Measurements from ENCODE around the gene PLCXD1. TPM values are rescaled to one million over a fixed set of nuclear protein-coding genes. Genes with fewer than 3 reads are reported as not detected.
"Not testable (repeated sequence)": the region's sequence is repeated elsewhere in the genome, so short reads cannot be mapped to it uniquely, and the experiment has no call there.

The PLCXD1 gene, protein sequence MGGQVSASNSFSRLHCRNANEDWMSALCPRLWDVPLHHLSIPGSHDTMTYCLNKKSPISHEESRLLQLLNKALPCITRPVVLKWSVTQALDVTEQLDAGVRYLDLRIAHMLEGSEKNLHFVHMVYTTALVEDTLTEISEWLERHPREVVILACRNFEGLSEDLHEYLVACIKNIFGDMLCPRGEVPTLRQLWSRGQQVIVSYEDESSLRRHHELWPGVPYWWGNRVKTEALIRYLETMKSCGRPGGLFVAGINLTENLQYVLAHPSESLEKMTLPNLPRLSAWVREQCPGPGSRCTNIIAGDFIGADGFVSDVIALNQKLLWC
- 1 to 10 TPM; 2.1 to 9.0 (median 4.7) TPM for total RNA-seq
- polyA plus RNA-seq, result 3.6 TPM
- long read RNA-seq, donor 1, full-length matches to known transcripts, result 1 of 5 reads
- long read RNA-seq, donor 1, partial matches to known transcripts, result 2 of 5 reads
- long read RNA-seq, donor 1, other reads (novel, unspliced or antisense), result 2 of 5 reads
- long read RNA-seq, donor 2, partial matches to known transcripts, result 0 of 1 reads
- long read RNA-seq, donor 2, other reads (novel, unspliced or antisense), result 1 of 1 reads
- long read RNA-seq, donor 3, full-length matches to known transcripts, result 1 of 5 reads
- long read RNA-seq, donor 3, partial matches to known transcripts, result 1 of 5 reads
- long read RNA-seq, donor 3, other reads (novel, unspliced or antisense), result 3 of 5 reads
- long read RNA-seq, donor 4, partial matches to known transcripts, result 1 of 2 reads
- long read RNA-seq, donor 4, other reads (novel, unspliced or antisense), result 1 of 2 reads

DNA sequence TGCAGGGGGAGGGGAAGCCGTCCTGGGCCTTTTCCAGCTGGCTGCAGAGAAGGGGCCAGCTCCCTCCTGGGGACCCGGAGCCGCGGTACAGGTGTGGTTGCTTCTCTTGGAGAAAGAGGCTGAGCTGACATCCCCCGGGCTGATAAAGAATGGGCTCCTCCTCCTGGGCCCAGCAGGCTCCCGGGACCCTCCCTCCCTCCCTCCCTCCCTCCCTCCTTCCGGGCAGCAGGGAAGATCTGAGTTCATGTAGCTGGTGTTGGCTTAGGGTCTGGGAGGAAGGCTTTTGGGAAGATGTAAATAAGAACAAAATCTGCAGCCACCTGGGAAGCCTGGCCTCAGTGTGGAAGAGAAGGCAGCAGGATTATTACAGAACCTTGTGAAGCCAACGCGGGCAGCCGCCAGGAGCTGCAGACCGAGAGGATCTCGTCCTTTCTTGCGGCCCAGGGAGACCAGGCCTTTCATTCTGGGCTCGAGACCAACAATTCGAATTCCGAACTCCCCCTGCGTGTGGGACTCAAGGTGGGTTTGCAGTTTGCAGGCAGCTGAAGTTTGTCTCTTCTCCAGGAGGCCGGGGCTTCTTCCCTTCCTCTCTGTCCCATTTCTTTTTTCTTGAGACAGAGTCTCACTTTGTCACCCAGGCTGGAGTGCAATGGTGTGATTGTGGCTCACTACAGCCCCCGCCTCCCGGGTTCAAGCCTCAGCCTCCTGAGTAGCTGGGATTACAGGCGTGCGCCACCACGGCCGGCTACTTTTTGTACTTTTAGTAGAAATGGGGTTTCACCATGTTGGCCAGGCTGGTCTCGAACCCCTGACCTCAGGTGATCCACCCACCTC is at the start of gene PLCXD1:
TSS of gene PLCXD1 (plus strand) at position 216 of the 834 bp plus-strand sequence. CDS start 2,807 bp downstream, outside the sequence.
- peak within 1 kb of the TSS; percentile 26 for H3K4me3 ChIP-seq (ENCODE audit: low read length)
- no peaks in the 10 kb centered on the region for H3K9me3 ChIP-seq (ENCODE audit: control insufficient read depth, low read length)
- no peaks in the 10 kb centered on the region for H3K27me3 ChIP-seq (ENCODE audit: control insufficient read depth, insufficient read depth)
- DNase-seq (peak in 2 of 3 donors; percentile 59 to 70), ATAC-seq (peak in 1 of 2 donors; percentile 22)
- 27% methylated on average over 25 of the region's 25 CpGs for WGBS
- no peak within 1 kb of the TSS for H3K27ac ChIP-seq (ENCODE audit: low read length)
- intact Hi-C loops (cut with DNase I), result no loop called here
- no peaks in the 10 kb centered on the region for H3K4me1 ChIP-seq (ENCODE audit: control insufficient read depth, insufficient read depth, low read length)

DNA sequence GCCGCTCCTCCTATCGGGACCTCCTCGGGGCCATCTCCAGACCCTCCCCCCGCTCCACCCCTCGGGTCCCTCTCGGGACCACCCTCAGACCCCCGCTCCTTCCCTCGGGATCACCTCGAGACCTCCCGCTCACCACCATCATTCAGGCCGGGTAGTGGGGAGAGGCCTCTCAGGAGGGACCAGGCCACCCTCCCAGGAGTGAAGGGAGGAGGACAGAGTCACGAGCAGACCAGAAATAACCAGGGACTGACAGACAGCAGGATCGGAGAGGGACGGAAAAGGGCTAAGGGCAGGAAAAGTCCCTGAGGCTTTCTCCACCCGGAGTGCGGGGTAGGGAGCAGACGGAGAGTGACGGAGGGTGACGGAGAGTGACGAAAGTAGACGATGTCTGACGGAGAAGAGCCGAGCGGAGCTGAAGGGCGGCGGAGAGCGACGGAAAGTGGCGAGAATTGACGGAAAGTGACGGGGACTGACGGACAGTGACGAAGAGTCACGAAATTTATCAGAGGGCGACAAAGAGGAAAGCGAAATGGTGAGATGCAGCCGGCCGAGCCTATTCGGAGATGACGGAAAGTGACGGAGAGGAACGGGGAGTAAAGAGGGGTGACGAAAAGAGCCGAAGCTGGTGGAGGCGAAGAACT is 49.4 kb upstream of the PLCXD1 start:
- 100% methylated on average over 5 of the region's 45 CpGs for WGBS
- intact Hi-C loops (cut with DNase I); H3K4me3 ChIP-seq (ENCODE audit: low read length); H3K27me3 ChIP-seq (ENCODE audit: control insufficient read depth, insufficient read depth); H3K4me1 ChIP-seq (ENCODE audit: control insufficient read depth, insufficient read depth, low read length); H3K9me3 ChIP-seq (ENCODE audit: control insufficient read depth, low read length); H3K27ac ChIP-seq (ENCODE audit: low read length); DNase-seq: not testable (repeated sequence)
- ATAC-seq, result peak; percentile 97

DNA sequence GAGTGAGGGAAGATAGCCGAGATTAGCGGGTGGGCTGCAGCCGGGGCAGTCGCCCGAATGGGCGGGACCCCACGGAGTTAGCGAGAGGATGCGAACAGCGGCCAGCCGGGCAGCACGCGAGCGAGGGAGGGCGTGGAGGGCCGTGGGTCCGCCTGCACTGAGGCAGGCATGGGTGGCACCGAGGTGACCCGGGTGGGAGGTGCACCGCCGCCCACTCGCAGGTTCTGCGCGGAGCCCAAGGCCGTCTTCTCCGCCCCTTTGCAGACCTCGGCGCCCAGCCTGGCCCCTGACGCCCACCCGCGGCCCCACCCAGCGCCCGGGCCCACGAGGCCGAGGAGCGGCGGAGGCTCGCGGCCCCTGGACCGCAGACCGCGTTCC is 48.9 kb upstream of the PLCXD1 start:
- H3K27me3 ChIP-seq (ENCODE audit: control insufficient read depth, insufficient read depth); H3K27ac ChIP-seq (ENCODE audit: low read length); H3K9me3 ChIP-seq (ENCODE audit: control insufficient read depth, low read length); H3K4me1 ChIP-seq (ENCODE audit: control insufficient read depth, insufficient read depth, low read length); intact Hi-C loops (cut with DNase I); DNase-seq; H3K4me3 ChIP-seq (ENCODE audit: low read length): not testable (repeated sequence)
- WGBS, result no CpG with 5 or more reads among the region's 42 CpGs
- ATAC-seq, result peak; percentile 65 to 72

DNA sequence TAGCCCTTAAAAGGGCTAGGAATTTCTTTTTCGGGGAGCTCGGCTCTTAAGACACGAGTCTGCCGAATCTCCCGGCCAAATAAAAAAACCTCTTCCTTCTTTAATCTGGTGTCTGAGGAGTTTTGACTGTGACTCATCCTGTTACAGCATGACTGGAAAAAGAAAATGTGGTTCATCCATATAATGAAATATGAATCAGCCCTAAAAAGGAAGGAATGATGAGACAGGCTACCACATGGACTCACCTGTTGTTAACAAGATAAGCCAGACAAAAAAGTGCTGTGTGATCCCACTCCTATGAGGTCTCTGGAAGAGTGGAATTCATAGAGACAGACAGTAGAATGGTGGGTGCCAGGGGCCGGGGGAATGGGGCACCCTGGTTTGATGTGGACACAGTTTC is 45.0 kb upstream of the PLCXD1 start:
- H3K4me3 ChIP-seq (ENCODE audit: low read length); H3K9me3 ChIP-seq (ENCODE audit: control insufficient read depth, low read length); H3K4me1 ChIP-seq (ENCODE audit: control insufficient read depth, insufficient read depth, low read length); ATAC-seq; intact Hi-C loops (cut with DNase I); H3K27me3 ChIP-seq (ENCODE audit: control insufficient read depth, insufficient read depth); H3K27ac ChIP-seq (ENCODE audit: low read length); DNase-seq: not testable (repeated sequence)
- WGBS, result no CpG with 5 or more reads among the region's 6 CpGs

DNA sequence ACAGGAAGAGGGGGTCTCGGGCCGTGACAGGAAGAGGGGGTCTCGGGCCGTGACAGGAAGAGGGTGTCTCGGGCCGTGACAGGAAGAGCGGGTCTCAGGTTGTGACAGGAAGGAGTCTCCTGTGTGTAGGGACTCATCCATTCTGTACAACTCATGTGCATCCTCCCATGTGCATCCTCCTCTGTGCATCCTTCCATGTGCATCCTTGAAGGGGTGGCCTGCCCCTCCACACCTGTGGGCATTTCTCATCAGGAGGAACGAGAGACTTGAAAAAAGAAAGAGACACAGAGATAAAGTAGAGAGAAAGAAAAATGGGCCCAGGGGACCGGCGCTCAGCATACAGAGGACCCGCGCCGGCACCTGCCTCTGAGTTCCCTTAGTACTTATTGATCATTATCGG is 30.2 kb upstream of the PLCXD1 start:
- Histone ChIP-seq H3K4me3 (ENCODE audit: low read length) (no peak overlapping the region), H3K27ac (ENCODE audit: low read length) (no peak overlapping the region), H3K4me1 (ENCODE audit: control insufficient read depth, insufficient read depth, low read length) (no peaks in the 10 kb centered on the region), H3K27me3 (ENCODE audit: control insufficient read depth, insufficient read depth) (no peaks in the 10 kb centered on the region), H3K9me3 (ENCODE audit: control insufficient read depth, low read length) (no peaks in the 10 kb centered on the region)
- DNase-seq (no peak), ATAC-seq (no peak)
- 94% methylated on average over 9 of the region's 14 CpGs for WGBS
- intact Hi-C loops (cut with DNase I), result no loop called here

GRCh38 chrX:251396-252243 is 29.6 kb upstream of the PLCXD1 start:
- H3K27ac ChIP-seq (ENCODE audit: low read length); H3K9me3 ChIP-seq (ENCODE audit: control insufficient read depth, low read length); H3K27me3 ChIP-seq (ENCODE audit: control insufficient read depth, insufficient read depth); intact Hi-C loops (cut with DNase I); H3K4me1 ChIP-seq (ENCODE audit: control insufficient read depth, insufficient read depth, low read length); H3K4me3 ChIP-seq (ENCODE audit: low read length); DNase-seq; ATAC-seq: not testable (repeated sequence)
- 75% methylated on average over 17 of the region's 17 CpGs for WGBS

- WGBS, result 84% methylated on average over 12 of the region's 12 CpGs
- no peaks in the 10 kb centered on the region for H3K9me3 ChIP-seq (ENCODE audit: control insufficient read depth, low read length)
- H3K4me1 ChIP-seq (ENCODE audit: control insufficient read depth, insufficient read depth, low read length), result no peaks in the 10 kb centered on the region
- no peaks in the 10 kb centered on the region for H3K27me3 ChIP-seq (ENCODE audit: control insufficient read depth, insufficient read depth)
- H3K27ac ChIP-seq (ENCODE audit: low read length), result no peak overlapping the region
- intact Hi-C loops (cut with DNase I), result no loop called here
- no peak overlapping the region for H3K4me3 ChIP-seq (ENCODE audit: low read length)
- ATAC-seq (no peak), DNase-seq (no peak)
Observed at GRCh38 chrX:252244-252956, 28.8 kb upstream of the PLCXD1 start.

GRCh38 chrX:252957-253291 is 28.3 kb upstream of the PLCXD1 start:
- ATAC-seq (no peak), DNase-seq (no peak)
- intact Hi-C loops (cut with DNase I), result no loop called here
- Histone ChIP-seq H3K27me3 (ENCODE audit: control insufficient read depth, insufficient read depth) (no peaks in the 10 kb centered on the region), H3K9me3 (ENCODE audit: control insufficient read depth, low read length) (no peaks in the 10 kb centered on the region), H3K4me3 (ENCODE audit: low read length) (no peak overlapping the region), H3K4me1 (ENCODE audit: control insufficient read depth, insufficient read depth, low read length) (no peaks in the 10 kb centered on the region), H3K27ac (ENCODE audit: low read length) (no peak overlapping the region)
- 78% methylated on average over 3 of the region's 3 CpGs for WGBS

- H3K27me3 ChIP-seq (ENCODE audit: control insufficient read depth, insufficient read depth), result no peaks in the 10 kb centered on the region
- no peaks in the 10 kb centered on the region for H3K4me1 ChIP-seq (ENCODE audit: control insufficient read depth, insufficient read depth, low read length)
- DNase-seq (no peak), ATAC-seq (peak; percentile 40 to 43)
- H3K4me3 ChIP-seq (ENCODE audit: low read length), result no peak overlapping the region
- WGBS, result 90% methylated on average over 44 of the region's 44 CpGs
- intact Hi-C loops (cut with DNase I), result no loop called here
- no peaks in the 10 kb centered on the region for H3K9me3 ChIP-seq (ENCODE audit: control insufficient read depth, low read length)
- no peak overlapping the region for H3K27ac ChIP-seq (ENCODE audit: low read length)
Observed at GRCh38 chrX:253451-254297, 27.5 kb upstream of the PLCXD1 start.

Measured in right cardiac atrium (tissue), 5 donors.